Fibroblast of skin of right biceps (primary cell): Measurements from ENCODE around the gene FES.

ENCODE experiments used
- DNase-seq: peaks from one replicate; pipeline ENCODE4 v3.0.0-alpha.2; 2013

The FES gene

GRCh38 chr15:90877315-90877714 lies 7.0 kb upstream of the FES start:
- DNase-seq, result no peak

- DNase-seq, result no peak
Measured at GRCh38 chr15:90877996-90878395, 6.3 kb upstream of the FES start.

DNA sequence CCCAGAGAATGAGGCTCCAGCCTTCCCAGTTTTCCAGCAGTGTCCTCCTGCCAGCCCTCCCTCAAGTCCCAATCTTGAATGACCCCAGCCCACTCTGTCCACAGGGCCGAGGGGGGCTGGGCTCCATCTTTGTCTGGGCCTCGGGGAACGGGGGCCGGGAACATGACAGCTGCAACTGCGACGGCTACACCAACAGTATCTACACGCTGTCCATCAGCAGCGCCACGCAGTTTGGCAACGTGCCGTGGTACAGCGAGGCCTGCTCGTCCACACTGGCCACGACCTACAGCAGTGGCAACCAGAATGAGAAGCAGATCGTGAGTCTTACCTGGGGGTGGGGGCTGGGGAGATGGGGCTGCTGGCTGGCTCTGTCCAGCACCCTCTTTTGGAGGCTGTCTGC lies 5.6 kb upstream of the FES start:
- DNase-seq, result no peak

DNA sequence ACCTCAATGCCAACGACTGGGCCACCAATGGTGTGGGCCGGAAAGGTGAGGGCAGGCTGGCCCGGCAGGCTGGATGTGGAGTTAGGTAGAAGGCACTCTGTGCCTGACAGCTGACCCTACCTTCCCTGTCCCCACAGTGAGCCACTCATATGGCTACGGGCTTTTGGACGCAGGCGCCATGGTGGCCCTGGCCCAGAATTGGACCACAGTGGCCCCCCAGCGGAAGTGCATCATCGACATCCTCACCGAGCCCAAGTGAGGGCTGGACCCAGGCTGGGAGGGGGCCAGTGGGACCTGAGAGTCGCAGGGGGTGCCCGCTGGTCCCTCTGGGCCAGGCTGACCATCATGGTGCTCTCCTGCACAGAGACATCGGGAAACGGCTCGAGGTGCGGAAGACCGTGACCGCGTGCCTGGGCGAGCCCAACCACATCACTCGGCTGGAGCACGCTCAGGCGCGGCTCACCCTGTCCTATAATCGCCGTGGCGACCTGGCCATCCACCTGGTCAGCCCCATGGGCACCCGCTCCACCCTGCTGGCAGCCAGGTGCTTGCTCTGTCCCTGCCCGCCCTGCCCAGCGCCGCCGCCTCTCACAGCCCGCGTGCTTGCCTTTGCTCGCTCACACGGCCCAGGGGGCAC lies 4.5 kb upstream of the FES start:
- DNase-seq, result no peak

DNA sequence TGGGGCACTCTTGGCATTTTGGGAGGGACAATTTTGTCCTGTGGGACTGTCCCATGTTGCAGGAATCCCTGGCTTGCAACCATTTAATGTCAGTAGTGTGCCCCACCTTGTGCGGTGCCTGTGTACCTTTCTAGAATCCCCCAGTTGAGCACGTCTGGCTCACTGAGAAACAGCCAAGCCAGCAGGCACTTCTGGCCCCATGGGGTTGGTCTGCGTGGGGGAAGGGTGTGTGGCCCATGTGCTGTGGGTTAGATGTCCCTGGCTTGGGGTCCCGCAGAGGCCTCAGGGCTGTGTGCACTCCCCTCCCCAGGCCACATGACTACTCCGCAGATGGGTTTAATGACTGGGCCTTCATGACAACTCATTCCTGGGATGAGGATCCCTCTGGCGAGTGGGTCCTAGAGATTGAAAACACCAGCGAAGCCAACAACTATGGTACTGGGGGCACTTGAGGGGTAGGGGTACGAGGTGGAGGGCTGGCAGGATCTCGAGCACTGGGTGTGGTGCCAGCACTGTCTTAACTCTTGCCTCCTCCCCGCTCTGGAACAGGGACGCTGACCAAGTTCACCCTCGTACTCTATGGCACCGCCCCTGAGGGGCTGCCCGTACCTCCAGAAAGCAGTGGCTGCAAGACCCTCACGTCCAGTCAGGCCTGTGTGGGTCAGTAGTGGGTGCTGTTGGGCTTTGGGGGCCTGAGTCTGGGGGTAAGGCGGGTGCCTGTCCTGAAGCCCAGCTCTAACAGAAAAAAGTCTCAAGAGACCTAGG lies 3.7 kb upstream of the FES start:
- DNase-seq, result no peak

DNA sequence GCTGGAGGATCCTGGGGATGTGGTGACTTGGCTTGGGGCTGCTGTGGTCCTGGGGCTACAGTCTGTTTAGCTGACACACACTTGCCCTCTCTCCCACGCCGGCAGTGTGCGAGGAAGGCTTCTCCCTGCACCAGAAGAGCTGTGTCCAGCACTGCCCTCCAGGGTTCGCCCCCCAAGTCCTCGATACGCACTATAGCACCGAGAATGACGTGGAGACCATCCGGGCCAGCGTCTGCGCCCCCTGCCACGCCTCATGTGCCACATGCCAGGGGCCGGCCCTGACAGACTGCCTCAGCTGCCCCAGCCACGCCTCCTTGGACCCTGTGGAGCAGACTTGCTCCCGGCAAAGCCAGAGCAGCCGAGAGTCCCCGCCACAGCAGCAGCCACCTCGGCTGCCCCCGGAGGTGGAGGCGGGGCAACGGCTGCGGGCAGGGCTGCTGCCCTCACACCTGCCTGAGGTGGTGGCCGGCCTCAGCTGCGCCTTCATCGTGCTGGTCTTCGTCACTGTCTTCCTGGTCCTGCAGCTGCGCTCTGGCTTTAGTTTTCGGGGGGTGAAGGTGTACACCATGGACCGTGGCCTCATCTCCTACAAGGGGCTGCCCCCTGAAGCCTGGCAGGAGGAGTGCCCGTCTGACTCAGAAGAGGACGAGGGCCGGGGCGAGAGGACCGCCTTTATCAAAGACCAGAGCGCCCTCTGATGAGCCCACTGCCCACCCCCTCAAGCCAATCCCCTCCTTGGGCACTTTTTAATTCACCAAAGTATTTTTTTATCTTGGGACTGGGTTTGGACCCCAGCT lies 2.9 kb upstream of the FES start:
- DNase-seq, result no peak

- DNase-seq, result no peak
Measured at GRCh38 chr15:90881978-90882721, 2.2 kb upstream of the FES start.

DNA sequence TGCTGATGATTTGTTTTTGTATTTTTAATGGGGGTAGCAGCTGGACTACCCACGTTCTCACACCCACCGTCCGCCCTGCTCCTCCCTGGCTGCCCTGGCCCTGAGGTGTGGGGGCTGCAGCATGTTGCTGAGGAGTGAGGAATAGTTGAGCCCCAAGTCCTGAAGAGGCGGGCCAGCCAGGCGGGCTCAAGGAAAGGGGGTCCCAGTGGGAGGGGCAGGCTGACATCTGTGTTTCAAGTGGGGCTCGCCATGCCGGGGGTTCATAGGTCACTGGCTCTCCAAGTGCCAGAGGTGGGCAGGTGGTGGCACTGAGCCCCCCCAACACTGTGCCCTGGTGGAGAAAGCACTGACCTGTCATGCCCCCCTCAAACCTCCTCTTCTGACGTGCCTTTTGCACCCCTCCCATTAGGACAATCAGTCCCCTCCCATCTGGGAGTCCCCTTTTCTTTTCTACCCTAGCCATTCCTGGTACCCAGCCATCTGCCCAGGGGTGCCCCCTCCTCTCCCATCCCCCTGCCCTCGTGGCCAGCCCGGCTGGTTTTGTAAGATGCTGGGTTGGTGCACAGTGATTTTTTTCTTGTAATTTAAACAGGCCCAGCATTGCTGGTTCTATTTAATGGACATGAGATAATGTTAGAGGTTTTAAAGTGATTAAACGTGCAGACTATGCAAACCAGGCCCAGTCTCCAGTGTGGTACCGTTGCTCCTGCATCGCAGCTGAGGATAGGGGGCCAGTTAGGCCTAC lies 1.4 kb upstream of the FES start:
- DNase-seq, result no peak

DNA sequence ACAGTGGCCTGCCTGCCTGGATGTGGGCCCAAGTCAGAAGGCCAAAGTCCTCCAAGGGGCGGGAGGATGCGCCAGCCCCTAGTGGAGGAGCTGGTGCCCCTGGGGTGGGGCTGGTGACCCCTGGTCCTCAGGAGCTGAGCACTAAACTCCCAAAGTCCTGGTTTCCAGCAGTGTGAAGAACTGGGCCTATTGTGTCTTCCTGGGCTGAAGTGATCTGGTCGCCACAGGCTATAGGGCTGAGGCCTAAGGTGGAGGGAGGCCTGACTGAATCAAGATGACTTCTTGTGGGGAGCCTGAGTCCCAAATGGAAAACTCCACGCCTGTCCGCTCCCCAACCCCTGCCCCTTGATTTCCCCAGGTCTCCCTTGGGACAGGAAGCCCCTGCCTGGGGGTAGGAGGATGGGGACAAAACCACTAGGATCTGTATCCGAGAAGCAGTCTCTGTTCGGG lies 753 bp upstream of the FES start:
- DNase-seq, result no peak

DNA sequence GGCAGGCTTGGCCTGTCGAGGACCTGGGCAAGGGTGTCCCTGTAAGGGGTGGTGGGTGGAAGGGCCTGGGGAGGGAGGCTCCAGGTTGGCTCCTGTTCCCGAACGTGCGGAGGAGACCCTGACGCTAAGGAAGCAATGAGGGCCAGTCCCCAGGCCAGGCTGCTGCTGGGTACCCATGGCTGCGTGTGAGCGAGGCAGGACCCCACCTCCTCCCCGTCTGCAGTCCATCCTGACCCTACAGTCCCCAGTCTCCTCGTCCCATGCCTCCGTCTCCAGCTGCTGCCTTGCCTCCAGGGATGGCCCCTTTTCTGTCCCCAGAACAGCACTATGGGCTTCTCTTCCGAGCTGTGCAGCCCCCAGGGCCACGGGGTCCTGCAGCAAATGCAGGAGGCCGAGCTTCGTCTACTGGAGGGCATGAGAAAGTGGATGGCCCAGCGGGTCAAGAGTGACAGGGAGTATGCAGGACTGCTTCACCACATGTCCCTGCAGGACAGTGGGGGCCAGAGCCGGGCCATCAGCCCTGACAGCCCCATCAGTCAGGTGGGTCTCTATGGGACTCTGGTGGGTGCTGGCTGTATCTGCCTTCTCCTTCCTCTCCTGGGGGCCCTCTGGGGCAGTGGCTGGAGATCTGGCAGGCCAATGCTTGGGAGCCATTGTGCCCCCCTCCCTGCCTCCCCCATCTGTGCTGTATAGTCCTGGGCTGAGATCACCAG lies 571 bp downstream of the FES start:
- no peak for DNase-seq

DNA sequence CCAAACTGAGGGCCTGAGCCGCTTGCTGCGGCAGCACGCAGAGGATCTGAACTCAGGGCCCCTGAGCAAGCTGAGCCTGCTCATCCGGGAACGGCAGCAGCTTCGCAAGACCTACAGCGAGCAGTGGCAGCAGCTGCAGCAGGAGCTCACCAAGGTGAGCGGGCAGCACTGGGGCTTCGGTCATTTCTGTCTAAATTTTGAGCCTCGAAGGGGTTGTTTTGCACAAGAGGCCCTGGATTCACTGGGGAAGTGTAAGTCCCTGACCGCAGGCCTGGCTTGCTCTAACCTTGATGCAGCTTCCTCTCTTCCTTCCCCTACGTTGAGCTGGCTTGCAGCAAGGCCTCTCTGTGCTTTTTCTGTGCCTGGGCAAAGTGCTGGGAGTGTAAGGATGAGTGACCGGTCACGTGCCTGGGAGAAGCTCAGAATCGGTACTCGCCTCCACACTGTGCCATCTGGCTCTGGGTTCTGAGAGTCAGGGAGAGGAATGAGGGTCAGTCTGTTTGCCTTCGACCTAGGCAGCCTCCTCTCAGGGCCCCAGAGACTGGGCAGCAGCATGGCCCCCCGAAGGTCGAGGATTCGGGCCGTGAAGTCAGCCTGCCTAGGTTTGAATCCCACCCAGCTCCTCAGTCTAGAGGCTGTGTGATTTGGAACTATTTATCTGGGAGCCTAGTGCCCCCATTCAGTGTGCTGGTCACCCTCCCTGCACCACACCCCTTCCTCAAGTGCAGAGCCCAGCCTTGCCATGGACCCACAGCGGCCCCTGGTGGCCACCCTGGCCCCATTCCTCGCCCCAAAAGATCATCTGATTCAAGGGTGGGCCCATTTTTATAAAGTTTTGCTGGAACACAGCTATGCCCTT lies 1.4 kb downstream of the FES start:
- peak; percentile 60 for DNase-seq

GRCh38 chr15:90886291-90886614 lies 1.9 kb downstream of the FES start:
- no peak for DNase-seq

GRCh38 chr15:90887037-90887481 lies 2.8 kb downstream of the FES start:
- no peak for DNase-seq

- DNase-seq, result no peak
Measured at GRCh38 chr15:90889313-90889730, 5.0 kb downstream of the FES start.

- DNase-seq, result no peak
Measured at GRCh38 chr15:90889736-90890456, 5.6 kb downstream of the FES start.

- no peak for DNase-seq
Measured at GRCh38 chr15:90890839-90891238, 6.5 kb downstream of the FES start.

DNA sequence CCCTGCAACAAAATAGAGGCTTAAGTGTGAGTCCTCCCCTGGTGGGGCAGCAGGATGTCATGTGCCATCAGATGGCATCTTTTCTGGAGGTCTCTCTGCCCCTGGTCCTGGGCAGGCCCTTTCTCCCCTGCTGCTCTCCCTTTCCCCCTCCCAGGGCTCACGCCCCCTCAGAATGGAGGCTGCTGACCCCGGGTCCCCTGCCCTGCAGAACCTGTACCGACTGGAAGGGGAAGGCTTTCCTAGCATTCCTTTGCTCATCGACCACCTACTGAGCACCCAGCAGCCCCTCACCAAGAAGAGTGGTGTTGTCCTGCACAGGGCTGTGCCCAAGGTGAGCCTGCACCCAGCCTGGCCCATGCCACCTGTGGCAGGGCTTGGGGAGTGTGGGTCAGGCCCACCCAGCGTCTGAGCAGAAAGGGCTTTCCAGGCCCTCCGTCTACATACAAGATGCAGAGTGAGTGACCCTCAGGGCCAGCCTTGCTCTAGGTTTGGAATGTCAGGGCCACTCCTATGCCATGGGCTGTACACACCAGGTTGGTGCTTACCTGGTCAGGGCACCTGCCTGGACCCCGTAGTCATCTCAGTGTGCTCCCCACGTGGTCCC lies 7.1 kb downstream of the FES start:
- no peak for DNase-seq

GRCh38 chr15:90892023-90892422 lies 7.7 kb downstream of the FES start:
- no peak for DNase-seq

DNA sequence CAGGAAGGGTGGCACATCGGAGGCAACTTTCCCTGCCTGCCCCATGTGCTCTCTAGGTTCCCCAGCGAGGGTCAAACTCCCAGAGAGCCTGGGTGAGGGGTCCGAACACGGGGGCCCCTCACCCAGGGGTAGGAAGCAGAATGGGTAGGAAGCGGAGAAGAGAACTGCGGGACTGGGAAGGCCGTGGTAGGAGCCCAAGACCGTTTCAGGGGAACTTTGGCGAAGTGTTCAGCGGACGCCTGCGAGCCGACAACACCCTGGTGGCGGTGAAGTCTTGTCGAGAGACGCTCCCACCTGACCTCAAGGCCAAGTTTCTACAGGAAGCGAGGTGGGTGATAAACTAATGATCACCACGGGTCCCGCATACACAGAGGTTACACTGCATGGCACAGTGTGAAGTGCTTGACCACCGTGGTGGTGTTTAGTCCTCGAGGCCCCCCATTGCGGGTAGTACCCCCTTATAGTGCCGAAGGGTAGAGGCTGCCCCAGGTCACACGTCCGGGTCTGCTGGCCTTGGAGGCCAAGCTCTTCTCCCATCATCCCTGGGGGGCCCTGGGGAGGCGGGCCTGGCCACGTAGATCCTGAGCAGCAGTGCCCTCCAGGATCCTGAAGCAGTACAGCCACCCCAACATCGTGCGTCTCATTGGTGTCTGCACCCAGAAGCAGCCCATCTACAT lies 8.3 kb downstream of the FES start:
- no peak for DNase-seq
